ENCODE data around the gene C1GALT1C1L. TPM values are rescaled to one million over a fixed set of nuclear protein-coding genes. Genes with fewer than 3 reads are reported as not detected.
"Not testable (repeated sequence)": the region's sequence is repeated elsewhere in the genome, so short reads cannot be mapped to it uniquely, and the experiment has no call there.

Gene C1GALT1C1L
- polyA plus RNA-seq, 1 experiment, result 0.12 TPM

DNA sequence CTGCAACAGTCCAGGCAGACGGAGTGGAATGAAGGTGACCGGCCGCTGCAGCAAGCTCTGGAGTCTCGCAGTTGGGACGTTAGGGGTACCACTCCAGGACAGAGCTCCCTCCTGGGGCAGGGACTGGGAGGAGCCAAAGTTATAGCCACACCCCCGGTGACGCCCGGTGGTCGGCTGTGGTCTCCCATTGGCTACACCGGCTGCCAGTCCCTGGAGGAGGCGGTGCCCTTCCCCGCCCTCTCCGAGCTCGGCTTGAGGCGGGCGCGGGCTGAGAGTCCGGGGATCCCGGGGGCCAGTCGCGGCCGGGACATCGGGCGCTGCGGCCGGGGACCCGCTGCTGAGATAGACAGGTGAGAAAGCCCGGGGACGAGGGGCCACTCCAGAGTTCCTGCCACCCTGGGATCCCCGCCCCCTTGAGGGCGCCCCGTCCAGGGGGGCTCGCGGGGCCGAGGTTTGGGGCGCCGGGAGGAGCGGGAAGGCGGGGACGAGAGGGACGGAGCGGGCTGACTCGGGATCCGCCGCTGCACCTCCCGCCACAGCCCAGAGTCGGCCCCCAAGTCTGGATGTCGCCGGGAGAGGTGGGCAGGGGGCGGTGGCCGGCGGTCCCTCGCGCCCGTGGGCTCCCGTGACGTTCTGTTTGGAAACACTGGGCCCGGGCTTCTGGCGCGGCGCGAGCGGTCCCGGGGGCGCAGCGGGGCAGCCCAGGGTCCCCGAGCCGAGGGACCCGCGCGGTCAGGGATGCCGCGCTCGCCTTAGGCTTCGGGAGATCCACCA is 39.0 kb downstream of the C1GALT1C1L start, which contains the start of gene PLEKHH2:
Gene PLEKHH2 (plus strand): TSS at position 231 of the 774 bp plus-strand sequence. CDS start 7,414 bp downstream, outside the sequence.
- CTCF ChIA-PET, result interaction anchor here (0.7 kb wide), 1 partner anchor 1292 kb away, joined by 3 read pairs; no protein-coding TSS in a partner anchor
- Histone ChIP-seq H3K27me3 (ENCODE audit: control insufficient read depth, insufficient read depth, low read length) (peaks cover 8% of the 10 kb centered on the region), H3K4me3 (ENCODE audit: low read depth, low read length) (peak within 1 kb of the TSS; percentile 62), H3K36me3 (ENCODE audit: control insufficient read depth, insufficient read depth, low read length) (no peaks in the 10 kb centered on the region)
- POLR2A ChIA-PET, result no interaction called here
- DNase-seq (ENCODE audit: low read depth), result peak; percentile 26
- TF ChIP-seq, protein P1, sequence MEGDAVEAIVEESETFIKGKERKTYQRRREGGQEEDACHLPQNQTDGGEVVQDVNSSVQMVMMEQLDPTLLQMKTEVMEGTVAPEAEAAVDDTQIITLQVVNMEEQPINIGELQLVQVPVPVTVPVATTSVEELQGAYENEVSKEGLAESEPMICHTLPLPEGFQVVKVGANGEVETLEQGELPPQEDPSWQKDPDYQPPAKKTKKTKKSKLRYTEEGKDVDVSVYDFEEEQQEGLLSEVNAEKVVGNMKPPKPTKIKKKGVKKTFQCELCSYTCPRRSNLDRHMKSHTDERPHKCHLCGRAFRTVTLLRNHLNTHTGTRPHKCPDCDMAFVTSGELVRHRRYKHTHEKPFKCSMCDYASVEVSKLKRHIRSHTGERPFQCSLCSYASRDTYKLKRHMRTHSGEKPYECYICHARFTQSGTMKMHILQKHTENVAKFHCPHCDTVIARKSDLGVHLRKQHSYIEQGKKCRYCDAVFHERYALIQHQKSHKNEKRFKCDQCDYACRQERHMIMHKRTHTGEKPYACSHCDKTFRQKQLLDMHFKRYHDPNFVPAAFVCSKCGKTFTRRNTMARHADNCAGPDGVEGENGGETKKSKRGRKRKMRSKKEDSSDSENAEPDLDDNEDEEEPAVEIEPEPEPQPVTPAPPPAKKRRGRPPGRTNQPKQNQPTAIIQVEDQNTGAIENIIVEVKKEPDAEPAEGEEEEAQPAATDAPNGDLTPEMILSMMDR (IDR thresholded peaks at IDR 0.05; ENCODE audit: insufficient read depth, low read depth, low read length), result no peak

- ChIA-PET CTCF (interaction anchor here (2.3 kb wide), 1 partner anchor 24 kb away, joined by 5 read pairs; no protein-coding TSS in a partner anchor), POLR2A (no interaction called here)
- Histone ChIP-seq H3K27me3 (ENCODE audit: control insufficient read depth, insufficient read depth, low read length) (peaks cover 9% of the 10 kb centered on the region), H3K36me3 (ENCODE audit: control insufficient read depth, insufficient read depth, low read length) (no peaks in the 10 kb centered on the region), H3K4me3 (ENCODE audit: low read depth, low read length) (peak overlapping the region; percentile 62)
- TF ChIP-seq, protein P1 (IDR thresholded peaks at IDR 0.05; ENCODE audit: insufficient read depth, low read depth, low read length), result no peak
- no peak for DNase-seq (ENCODE audit: low read depth)
These were observed 39.6 kb downstream of the C1GALT1C1L start for GRCh38 chr2:43636621-43637020.

- H3K4me3 ChIP-seq (ENCODE audit: low read depth, low read length); H3K27me3 ChIP-seq (ENCODE audit: control insufficient read depth, insufficient read depth, low read length); DNase-seq (ENCODE audit: low read depth); H3K36me3 ChIP-seq (ENCODE audit: control insufficient read depth, insufficient read depth, low read length): not testable (repeated sequence)
- ChIA-PET CTCF (interaction anchor here (2.3 kb wide), 1 partner anchor 23 kb away, joined by 5 read pairs; no protein-coding TSS in a partner anchor), POLR2A (interaction anchor here (0.7 kb wide), 1 partner anchor 267 kb away, joined by 15 read pairs; no protein-coding TSS in a partner anchor)
These were observed 40.1 kb downstream of the C1GALT1C1L start for GRCh38 chr2:43636153-43636552.

GRCh38 chr2:43634604-43635306 is 41.5 kb downstream of the C1GALT1C1L start:
- ChIA-PET CTCF (interaction anchor here (0.6 to 2.3 kb wide), 3 partner anchors 15 to 30 kb away, joined by 3 to 5 read pairs (median 3); no protein-coding TSS in a partner anchor), POLR2A (no interaction called here)
- TF ChIP-seq, protein P1 (IDR thresholded peaks at IDR 0.05; ENCODE audit: insufficient read depth, low read depth, low read length), result no peak
- Histone ChIP-seq H3K27me3 (ENCODE audit: control insufficient read depth, insufficient read depth, low read length) (peaks cover 9% of the 10 kb centered on the region), H3K36me3 (ENCODE audit: control insufficient read depth, insufficient read depth, low read length) (no peaks in the 10 kb centered on the region), H3K4me3 (ENCODE audit: low read depth, low read length) (no peak overlapping the region)
- DNase-seq (ENCODE audit: low read depth), result peak; percentile 95

DNA sequence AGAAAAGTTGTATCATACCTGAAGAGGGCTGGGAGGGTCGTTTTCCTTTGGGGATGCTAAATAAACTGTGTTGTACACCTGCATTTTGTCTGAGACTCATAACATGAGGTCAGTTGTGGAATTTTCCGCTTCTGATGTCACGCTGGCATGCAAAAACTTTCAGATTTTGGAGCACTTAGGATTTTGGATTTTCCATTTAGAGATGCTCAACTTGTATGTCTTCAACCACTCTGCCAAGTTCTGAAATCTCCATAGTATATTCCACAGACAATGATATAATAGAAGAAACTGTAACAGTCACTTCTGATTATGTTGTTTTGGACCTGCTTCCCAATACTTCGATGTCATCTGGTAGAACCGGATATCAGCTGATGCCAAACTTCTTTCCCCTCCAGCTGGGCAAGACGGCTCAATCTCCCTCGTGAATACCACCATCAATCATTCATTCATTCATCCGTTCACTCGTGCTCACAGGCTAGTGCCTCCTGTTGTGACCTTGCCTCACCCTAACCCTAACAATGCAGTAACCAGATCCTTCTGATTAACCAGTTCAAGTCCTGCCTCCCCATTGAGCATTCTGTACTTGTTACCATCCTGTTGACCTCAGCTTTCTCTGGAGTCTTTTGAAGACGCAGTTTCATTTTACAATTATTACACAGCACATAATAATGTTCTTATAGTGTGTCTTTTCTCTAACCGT is 44.5 kb downstream of the C1GALT1C1L start:
- H3K36me3 ChIP-seq (ENCODE audit: control insufficient read depth, insufficient read depth, low read length), result no peaks in the 10 kb centered on the region
- CTCF ChIA-PET, result no interaction called here

More for the DNA sequence above, 44.5 kb downstream of the C1GALT1C1L start:
- TF ChIP-seq, protein P1 (IDR thresholded peaks at IDR 0.05; ENCODE audit: insufficient read depth, low read depth, low read length), result no peak
- Histone ChIP-seq H3K27me3 (ENCODE audit: control insufficient read depth, insufficient read depth, low read length) (peaks cover 12% of the 10 kb centered on the region), H3K4me3 (ENCODE audit: low read depth, low read length) (no peak overlapping the region)
- no peak for DNase-seq (ENCODE audit: low read depth)
- POLR2A ChIA-PET, result no interaction called here

Other genes starting within 250 kb of the C1GALT1C1L start
- gene THADA, start 80.4 kb downstream of the C1GALT1C1L start, polyA plus RNA-seq (2011; rRNA removed), result 15.2 and 21.6 TPM in 2 replicates
- gene PLEKHH2, start 39.2 kb downstream of the C1GALT1C1L start, polyA plus RNA-seq (2011; rRNA removed), result 2.2 and 3.6 TPM in 2 replicates
- gene DYNC2LI1, start 97.6 kb upstream of the C1GALT1C1L start, polyA plus RNA-seq (2011; rRNA removed), result 7.2 and 15.3 TPM in 2 replicates
- not detected in 2 replicates for gene ABCG5, start 162.4 kb upstream of the C1GALT1C1L start, polyA plus RNA-seq (2011; rRNA removed)
- not detected in 2 replicates for gene ABCG8, start 162.5 kb upstream of the C1GALT1C1L start, polyA plus RNA-seq (2011; rRNA removed)